T-helper 17 cell (primary cell): ENCODE measurements around the gene KCNA2. TPM values are rescaled to one million over a fixed set of nuclear protein-coding genes. Genes with fewer than 3 reads are reported as not detected.
A peak's percentile ranks its signal among the peaks of the same experiment; 100 is the strongest.

Experiments used
- ATAC-seq: fragments of 150-1000 bp; cut with Tn5 transposase; 2 replicates; pipeline ENCODE4 v1.10.0; 2021; ENCODE audit warnings: mild to moderate bottlenecking, moderate library complexity
- DNase-seq, 3 donors: peaks; one replicate each; pipeline versions ENCODE4 v3.0.0 to v3.0.0-alpha.2; 2020 to 2021
- H3K9me3 ChIP-seq: one replicate; pipeline ENCODE4 v1.7.0; 2013; ENCODE audit warnings: low read length, mild to moderate bottlenecking; ENCODE audit not compliant: control insufficient read depth, poor library complexity, severe bottlenecking
- H3K27ac Mint-ChIP-seq: one replicate; pipeline ENCODE4 v1.8.0; 2022; ENCODE audit warnings: mild to moderate bottlenecking, moderate library complexity, mixed read lengths
- H3K27me3 Mint-ChIP-seq: one replicate; pipeline ENCODE4 v1.8.0; 2022; ENCODE audit warnings: mixed read lengths
- H3K36me3 Mint-ChIP-seq: one replicate; pipeline ENCODE4 v1.8.0; 2022; ENCODE audit warnings: low read depth, mixed read lengths
- H3K4me1 Mint-ChIP-seq: one replicate; pipeline ENCODE4 v1.8.0; 2022; ENCODE audit warnings: mild to moderate bottlenecking, mixed read lengths
- H3K4me3 Mint-ChIP-seq: one replicate; pipeline ENCODE4 v1.8.0; 2022; ENCODE audit warnings: mild to moderate bottlenecking, moderate library complexity, mixed read lengths
- total RNA-seq, 4 donors: library from RNA in 2 of 4; stranded (reverse) in 2 of 4; gene quantifications; one replicate each; pipeline ENCODE4 v1.2.3 and lab custom pipeline; 2022 to 2026

The KCNA2 gene
- total RNA-seq, 2 donors from 2014 or later: 3.1 to 3.9 TPM

DNA sequence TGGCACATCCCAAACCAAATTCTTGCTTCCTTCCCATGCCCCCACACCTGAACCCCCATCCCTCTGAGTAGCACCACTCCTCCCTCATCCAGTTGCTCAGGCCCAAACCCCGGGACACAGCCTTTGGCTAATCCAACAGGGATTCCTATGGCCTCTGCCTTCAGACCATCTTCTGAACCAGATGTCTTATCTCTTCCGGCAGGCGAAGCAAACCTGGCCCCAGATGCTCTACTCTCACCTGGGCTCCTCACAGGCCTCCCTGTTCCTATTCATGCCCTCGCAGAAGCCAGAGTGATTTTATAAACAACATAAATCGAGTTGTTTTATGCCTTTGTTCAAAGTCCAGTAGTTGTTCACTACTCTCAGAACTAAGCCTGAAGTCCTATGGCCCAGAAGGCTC, 12.5 kb upstream of the KCNA2 start:
- Mint-ChIP-seq H3K27me3 (no peaks in the 10 kb centered on the region), H3K4me1 (peaks cover 38% of the 10 kb centered on the region), H3K27ac (peak overlapping the region; percentile 92), H3K4me3 (no peak overlapping the region), H3K36me3 (peaks cover 7% of the 10 kb centered on the region)
- H3K9me3 ChIP-seq: no peaks in the 10 kb centered on the region
- ATAC-seq: no peak
- DNase-seq: no peak

DNA sequence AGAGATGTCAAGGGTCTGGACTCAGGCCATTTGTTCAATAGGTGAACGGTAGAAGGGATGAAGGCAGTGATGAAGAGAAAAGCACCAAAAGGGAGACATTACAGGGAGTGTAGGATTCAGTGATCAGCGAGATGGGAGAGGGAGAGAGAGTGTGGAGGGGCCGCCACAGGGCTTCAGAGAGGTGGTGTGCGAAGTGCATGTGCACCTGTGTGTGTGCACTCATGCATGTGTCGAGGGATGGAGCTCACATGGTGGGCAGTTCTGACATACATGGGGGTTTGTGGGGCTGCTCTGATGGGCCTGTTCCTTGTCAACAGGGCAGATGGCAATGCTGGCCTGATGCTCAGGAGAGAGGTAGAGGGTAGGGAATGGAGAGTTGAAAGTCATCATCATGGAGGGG, 11.4 kb upstream of the KCNA2 start:
- H3K9me3 ChIP-seq: no peaks in the 10 kb centered on the region
- Mint-ChIP-seq H3K27me3 (no peaks in the 10 kb centered on the region), H3K36me3 (peaks cover 7% of the 10 kb centered on the region), H3K4me1 (peaks cover 38% of the 10 kb centered on the region), H3K4me3 (no peak overlapping the region), H3K27ac (peak overlapping the region; percentile 65)
- ATAC-seq: no peak
- DNase-seq: no peak

DNA sequence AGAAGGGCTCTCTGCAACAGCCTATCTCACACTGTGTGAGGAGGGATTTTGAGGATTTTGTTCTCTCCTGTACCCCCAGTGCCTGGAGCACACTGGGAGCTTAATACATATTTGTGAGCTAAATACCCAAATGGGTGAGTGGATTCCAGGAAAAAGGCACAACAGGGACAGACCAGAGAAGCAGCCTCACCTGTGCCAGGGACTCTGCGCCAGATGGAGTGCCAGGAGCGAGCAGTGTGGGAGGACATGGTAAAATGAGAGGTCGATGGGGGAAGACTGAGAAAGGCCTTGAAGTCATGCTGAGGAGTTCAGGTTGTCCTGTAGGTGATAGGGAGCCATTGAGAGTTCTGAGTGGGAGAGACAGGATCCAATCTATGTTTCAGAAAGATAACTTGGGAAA, 11.0 kb upstream of the KCNA2 start:
- Mint-ChIP-seq H3K4me1 (peaks cover 38% of the 10 kb centered on the region), H3K27me3 (no peaks in the 10 kb centered on the region), H3K4me3 (no peak overlapping the region), H3K27ac (peak overlapping the region; percentile 65), H3K36me3 (peaks cover 7% of the 10 kb centered on the region)
- no peaks in the 10 kb centered on the region for H3K9me3 ChIP-seq
- ATAC-seq (no peak), DNase-seq (no peak)

DNA sequence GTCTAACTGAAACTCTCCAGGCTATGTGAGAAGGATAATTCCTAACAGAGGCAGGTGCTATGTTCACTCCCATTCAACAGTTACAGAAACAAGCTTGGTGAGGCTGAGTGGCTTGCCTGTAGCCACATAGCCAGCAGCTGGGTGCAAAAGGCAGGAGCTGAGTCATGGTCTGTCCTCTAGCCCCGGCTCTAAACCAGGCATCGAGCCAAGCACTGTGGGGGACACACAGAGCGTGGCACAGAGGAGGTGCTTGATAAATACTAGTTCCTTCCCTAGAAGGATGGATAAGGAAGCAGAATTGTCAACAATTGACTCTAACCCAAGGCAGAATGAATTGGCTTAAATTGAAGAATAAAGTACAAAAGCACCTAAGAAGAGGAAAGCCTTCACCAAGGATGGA, 10.4 kb upstream of the KCNA2 start:
- H3K27ac Mint-ChIP-seq: no peak overlapping the region
- no peaks in the 10 kb centered on the region for H3K9me3 ChIP-seq
- DNase-seq (no peak), ATAC-seq (no peak)
- H3K27me3 Mint-ChIP-seq: no peaks in the 10 kb centered on the region
- H3K36me3 Mint-ChIP-seq: peaks cover 7% of the 10 kb centered on the region
- H3K4me1 Mint-ChIP-seq: peaks cover 38% of the 10 kb centered on the region
- no peak overlapping the region for H3K4me3 Mint-ChIP-seq

DNA sequence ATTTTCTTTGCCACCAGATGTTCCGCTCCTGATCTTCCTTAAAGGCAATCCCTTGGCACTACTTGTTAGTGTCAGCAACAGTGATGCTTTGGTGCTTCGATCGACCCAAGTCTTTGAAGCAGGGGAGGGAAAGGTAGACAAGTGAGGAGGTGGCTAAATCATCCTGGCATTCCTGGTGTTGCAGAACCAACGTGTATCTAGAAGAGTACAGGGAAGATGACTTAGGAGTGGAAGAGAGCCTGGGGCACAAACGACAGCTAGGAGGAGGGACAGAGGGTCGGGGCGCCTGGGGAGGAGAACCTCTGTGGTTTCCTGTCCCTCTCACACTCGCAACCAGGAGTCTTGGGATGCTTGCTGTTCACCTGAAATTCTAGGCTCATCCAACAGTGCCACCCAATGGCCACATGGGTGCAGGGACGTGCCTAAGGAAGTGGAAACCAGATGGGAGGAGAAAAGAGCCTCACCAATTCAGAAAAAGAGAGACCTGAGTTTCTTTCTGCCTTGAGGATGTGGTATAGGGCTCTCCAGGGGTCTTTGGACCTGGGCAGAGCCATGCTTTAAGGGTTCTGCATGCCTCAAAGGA, 9.5 kb upstream of the KCNA2 start:
- Mint-ChIP-seq H3K36me3 (peaks cover 7% of the 10 kb centered on the region), H3K4me1 (peaks cover 34% of the 10 kb centered on the region), H3K4me3 (no peak overlapping the region), H3K27me3 (no peaks in the 10 kb centered on the region), H3K27ac (no peak overlapping the region)
- DNase-seq: peak in 1 of 3 donors; percentile 31
- ATAC-seq: no peak
- H3K9me3 ChIP-seq: no peaks in the 10 kb centered on the region

DNA sequence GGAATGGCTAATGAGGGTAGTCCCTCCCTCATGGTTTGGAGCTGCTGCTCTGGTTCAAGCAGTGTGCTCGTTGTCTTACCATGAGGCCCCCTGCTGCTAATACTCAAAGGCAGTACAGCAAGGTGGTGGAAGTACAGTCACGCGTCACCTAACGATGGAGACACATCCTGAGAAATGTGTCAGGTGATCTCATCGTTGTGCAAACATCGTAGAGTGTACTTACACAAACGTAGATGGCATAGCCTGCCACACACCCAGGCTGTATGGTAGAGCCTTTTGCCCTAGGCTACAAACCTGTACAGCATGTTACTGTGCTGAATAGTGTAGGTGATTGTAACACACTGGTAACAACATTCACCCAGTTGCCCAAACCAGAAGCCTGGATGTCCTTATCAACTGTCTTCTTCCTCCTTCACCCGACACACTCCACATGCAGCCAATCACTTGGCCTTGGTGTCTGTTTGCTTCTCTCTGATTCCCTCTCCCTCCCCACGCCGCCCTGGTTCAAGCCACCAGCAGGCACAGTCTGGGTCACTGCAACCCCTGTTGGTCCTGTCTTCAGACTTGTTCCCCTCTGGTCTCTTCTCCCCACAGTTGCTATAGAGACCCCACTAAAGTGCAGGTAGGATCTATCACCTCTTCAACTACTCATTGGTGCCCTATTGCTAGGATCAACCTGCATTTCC, 6.0 kb upstream of the KCNA2 start:
- no peak for DNase-seq
- Mint-ChIP-seq H3K4me3 (no peak overlapping the region), H3K27me3 (peaks cover 18% of the 10 kb centered on the region)

DNA sequence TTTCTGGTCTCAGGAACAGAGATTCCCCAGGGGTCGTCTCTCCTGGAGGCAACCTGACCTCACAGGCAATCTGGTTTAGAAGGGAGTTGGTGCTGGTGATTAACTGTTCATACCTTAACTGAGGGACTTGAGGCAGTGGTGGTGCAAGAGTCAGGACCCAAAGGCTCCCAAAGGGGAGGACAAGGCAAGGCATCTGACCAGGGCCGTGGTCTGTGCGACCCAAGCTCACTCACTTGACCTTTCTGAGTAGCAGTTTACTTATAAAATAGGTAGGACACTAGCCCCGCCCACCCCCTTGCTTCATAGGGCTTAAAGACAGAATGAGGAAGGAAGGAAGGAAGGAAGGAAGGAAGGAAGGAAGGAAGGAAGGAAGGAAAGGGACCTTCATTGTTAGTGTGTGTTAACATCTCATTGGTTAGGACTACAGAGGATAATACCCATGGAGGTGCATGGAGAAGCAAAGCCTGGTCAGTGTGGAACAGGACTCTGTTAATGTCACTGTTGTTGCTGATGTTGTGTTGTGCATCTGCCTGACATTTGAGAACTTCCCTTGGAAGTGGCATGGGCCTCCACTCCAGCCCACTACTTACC, 4.6 kb upstream of the KCNA2 start:
- H3K27me3 Mint-ChIP-seq: peaks cover 29% of the 10 kb centered on the region

More for the DNA sequence above, 6.0 kb upstream of the KCNA2 start:
- Mint-ChIP-seq H3K4me1 (peaks cover 25% of the 10 kb centered on the region), H3K36me3 (peaks cover under 1% of the 10 kb centered on the region), H3K27ac (no peak overlapping the region)
- no peaks in the 10 kb centered on the region for H3K9me3 ChIP-seq
- no peak for ATAC-seq

DNA sequence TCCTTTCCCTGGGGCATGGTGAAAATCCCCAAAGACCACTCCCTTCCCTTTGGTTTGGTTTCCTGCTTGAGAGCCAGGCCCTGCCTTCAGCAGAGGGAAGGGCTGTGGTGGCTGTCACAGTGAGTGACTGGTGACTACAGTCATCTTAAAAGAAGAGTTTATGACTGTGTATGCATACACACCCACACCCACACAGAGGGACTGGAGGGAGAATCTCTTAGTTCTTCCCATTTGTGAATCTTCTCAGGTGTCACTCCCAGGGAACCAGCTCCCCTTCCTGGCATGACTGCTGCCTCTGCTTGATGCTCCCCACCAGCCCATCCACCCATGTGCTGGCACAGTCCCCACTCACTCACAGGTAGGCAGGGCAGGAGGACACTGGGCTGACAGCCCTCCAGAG, 3.9 kb upstream of the KCNA2 start:
- no peaks in the 10 kb centered on the region for H3K9me3 ChIP-seq
- no peak for DNase-seq
- Mint-ChIP-seq H3K27me3 (peaks cover 36% of the 10 kb centered on the region), H3K4me1 (peaks cover 27% of the 10 kb centered on the region), H3K4me3 (no peak overlapping the region), H3K27ac (no peak overlapping the region), H3K36me3 (no peaks in the 10 kb centered on the region)
- no peak for ATAC-seq

More for the DNA sequence above, 4.6 kb upstream of the KCNA2 start:
- DNase-seq: no peak
- Mint-ChIP-seq H3K4me1 (peaks cover 31% of the 10 kb centered on the region), H3K36me3 (no peaks in the 10 kb centered on the region), H3K27ac (no peak overlapping the region), H3K4me3 (no peak overlapping the region)
- H3K9me3 ChIP-seq: no peaks in the 10 kb centered on the region
- ATAC-seq: no peak

DNA sequence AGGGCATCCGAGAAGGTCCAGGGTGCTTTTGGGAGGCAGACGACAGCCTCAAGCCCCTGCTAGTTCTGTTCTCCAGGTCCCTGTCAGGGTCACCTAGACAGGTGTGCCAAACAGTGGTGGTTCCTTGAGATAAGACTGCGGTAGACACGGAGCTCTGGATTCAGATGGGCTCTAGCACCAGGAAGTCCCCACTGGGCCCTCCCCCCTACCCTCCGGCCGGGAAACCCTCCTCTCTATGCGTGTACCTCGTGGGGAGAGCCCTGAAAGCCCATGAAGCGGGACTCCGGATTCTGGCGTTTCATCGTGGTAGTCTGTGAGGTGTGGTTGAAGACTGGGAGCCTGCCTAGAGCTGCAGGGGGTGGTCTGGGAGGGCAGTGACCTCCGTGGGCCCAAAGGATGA, 2.1 kb upstream of the KCNA2 start:
- peaks cover 54% of the 10 kb centered on the region for H3K27me3 Mint-ChIP-seq
- H3K27ac Mint-ChIP-seq: no peak overlapping the region
- H3K36me3 Mint-ChIP-seq: peaks cover 3% of the 10 kb centered on the region
- H3K9me3 ChIP-seq: no peaks in the 10 kb centered on the region
- DNase-seq (no peak), ATAC-seq (no peak)
- peaks cover 27% of the 10 kb centered on the region for H3K4me1 Mint-ChIP-seq
- peak overlapping the region; percentile 84 for H3K4me3 Mint-ChIP-seq

DNA sequence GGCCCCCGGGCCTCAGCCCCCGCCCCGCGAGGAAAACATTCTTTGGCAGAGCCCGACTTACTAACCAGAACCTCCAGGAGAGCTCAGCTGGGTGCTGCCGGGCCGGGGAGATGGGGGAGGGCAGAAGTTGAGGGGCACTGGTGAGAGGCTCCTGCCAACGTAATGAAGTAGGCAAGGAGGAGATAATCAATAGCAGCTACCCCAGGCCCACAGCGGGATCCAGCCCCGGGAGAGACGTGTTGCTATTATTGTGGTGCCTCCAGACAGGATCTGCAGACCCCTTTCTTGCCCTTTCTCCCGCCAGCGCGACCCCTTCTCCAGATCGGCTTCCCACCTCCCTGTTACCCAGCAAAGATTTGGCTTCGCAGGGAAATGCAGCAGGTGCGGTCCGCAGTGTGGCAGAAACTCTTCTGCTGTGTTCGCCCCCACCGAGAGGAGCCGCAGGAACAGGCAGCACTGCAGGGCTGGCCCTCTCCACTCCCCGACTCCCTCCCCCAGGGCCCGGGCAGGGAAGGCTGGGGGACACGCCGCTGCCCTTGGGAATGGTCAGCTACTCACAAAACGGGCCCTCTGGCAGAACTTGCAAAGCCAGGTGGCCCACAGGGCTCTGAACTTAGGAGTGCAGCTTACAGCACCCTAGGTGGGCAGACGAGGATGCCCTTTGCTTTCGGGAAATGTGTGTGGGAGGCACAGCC, 1.5 kb upstream of the KCNA2 start:
- no peaks in the 10 kb centered on the region for H3K9me3 ChIP-seq
- peak overlapping the region; percentile 84 for H3K4me3 Mint-ChIP-seq
- peaks cover 27% of the 10 kb centered on the region for H3K4me1 Mint-ChIP-seq
- DNase-seq (no peak), ATAC-seq (no peak)
- H3K27me3 Mint-ChIP-seq: peaks cover 60% of the 10 kb centered on the region
- H3K36me3 Mint-ChIP-seq: peaks cover 3% of the 10 kb centered on the region
- no peak overlapping the region for H3K27ac Mint-ChIP-seq

DNA sequence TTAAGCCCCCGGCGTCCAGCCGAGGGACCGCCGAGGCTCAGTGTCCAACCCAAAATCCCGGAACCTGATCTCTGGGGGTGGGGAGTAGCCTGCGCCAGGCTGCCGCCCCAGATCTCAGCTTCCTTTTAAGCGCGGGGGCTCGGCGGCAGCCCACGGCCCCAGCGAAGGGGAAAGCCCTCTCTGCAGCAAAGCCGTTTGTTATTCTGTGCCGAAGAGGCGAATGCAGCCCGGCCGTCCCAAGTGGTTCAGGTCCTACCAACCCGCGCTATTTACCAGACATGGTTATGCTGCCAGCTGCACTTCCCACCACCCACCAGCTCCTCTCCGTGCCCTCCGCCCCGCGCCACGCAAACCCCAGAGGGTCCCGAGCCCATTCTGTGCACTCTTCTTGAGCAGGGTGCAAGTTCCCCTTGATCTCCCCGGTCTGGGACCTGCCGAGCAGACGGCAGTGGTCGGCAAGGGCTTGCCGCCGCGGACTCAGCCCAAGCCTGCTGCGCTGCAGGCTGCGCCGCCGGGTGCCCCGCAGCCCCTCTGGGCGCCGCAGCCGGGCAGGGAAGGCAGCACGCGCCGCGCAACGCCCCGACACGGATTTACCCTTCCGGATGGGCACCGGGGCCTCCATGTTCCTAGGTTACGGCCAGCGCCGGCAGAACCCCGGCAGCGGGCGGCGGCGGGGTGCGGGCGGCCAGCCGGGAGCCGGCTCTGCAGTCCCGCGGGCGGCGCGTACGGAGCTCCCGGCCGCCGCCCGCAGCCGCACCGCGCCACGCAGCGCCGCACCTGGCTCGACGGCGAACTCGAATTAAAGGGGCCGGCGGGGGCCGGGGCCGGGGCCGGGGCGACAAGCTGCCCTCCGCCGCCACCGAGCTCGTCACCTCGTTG, 738 bp upstream of the KCNA2 start:
- peaks cover 65% of the 10 kb centered on the region for H3K27me3 Mint-ChIP-seq
- H3K27ac Mint-ChIP-seq: no peak overlapping the region
- H3K4me3 Mint-ChIP-seq: peak overlapping the region; percentile 84
- ATAC-seq: peak; percentile 62
- peaks cover 3% of the 10 kb centered on the region for H3K36me3 Mint-ChIP-seq
- no peaks in the 10 kb centered on the region for H3K9me3 ChIP-seq
- H3K4me1 Mint-ChIP-seq: peaks cover 27% of the 10 kb centered on the region
- DNase-seq: no peak

DNA sequence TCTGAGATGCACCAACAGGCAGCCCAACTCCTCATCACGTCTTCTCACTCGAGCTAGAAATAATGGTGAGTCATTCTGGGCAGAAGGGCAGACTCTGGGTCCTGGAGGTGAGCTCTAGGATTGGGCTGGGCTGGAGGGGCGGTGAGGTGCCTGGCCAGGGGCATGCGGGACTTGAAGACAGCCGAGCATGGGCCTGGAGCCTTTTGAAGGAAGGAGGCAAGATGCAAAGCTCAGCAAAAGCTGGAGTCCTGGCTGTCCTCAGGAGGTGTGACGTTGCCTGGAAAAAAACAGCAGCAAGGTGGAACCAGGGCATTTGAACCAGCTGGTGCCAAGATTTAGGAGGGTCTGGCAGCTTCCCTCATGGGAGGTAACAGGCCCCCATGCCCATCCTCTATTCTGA, 712 bp downstream of the KCNA2 start:
- ATAC-seq (no peak), DNase-seq (no peak)
- Mint-ChIP-seq H3K27me3 (peaks cover 65% of the 10 kb centered on the region), H3K4me1 (peaks cover 23% of the 10 kb centered on the region), H3K27ac (no peak overlapping the region), H3K36me3 (peaks cover 3% of the 10 kb centered on the region), H3K4me3 (peak overlapping the region; percentile 68)
- H3K9me3 ChIP-seq: no peaks in the 10 kb centered on the region
